ENCODE results near the gene MYO7B. TPM values are rescaled to one million over a fixed set of nuclear protein-coding genes. Genes with fewer than 3 reads are reported as not detected.
A peak's percentile ranks its signal among the peaks of the same experiment; 100 is the strongest.

The MYO7B gene
- total RNA-seq, 5 donors from 2014 or later (not counting 1 experiment from before 2014, with no cell fraction given): 0.13 to 0.96 (median 0.28) TPM; not detected in 1

GRCh38 chr2:127561371-127561770 is 25.9 kb downstream of the MYO7B start:
- 87% methylated on average over 5 of the region's 8 CpGs for WGBS (ENCODE audit: insufficient coverage)
- no peak overlapping the region for H3K4me3 ChIP-seq (ENCODE audit: control insufficient read depth in 1 of 2, extremely low read depth in 1 of 2, low read length in 1 of 2)
- H3K27me3 ChIP-seq (replicated peaks in 1 of 2; ENCODE audit: control insufficient read depth in 2 of 2, extremely low read depth in 1 of 2, insufficient read depth in 2 of 2, low read length in 1 of 2): peaks cover 0 to 22% of the 10 kb centered on the region in 2 experiments
- H3K27ac ChIP-seq (ENCODE audit: low read length): no peak overlapping the region
- H3K27ac Mint-ChIP-seq: no peak overlapping the region
- ATAC-seq (replicated peaks in 1 of 4) (no peak), DNase-seq (no peak)
- ChIA-PET CTCF (no interaction called here), POLR2A (no interaction called here)
- H3K9me3 ChIP-seq: no peaks in the 10 kb centered on the region
- peaks cover 7 to 19% of the 10 kb centered on the region in 2 donors for H3K27me3 Mint-ChIP-seq
- peaks cover 9% of the 10 kb centered on the region for H3K36me3 Mint-ChIP-seq
- H3K4me1 ChIP-seq (ENCODE audit: control insufficient read depth in 1 of 2, extremely low read depth in 1 of 2, insufficient read depth in 2 of 2, low read length in 2 of 2): peaks cover 0 to 4% of the 10 kb centered on the region in 2 experiments
- peaks cover 8 to 17% (median 15%) of the 10 kb centered on the region in 3 donors for H3K9me3 Mint-ChIP-seq
- H3K4me1 Mint-ChIP-seq: peaks cover 0 to 4% (median 0%) of the 10 kb centered on the region in 3 donors
- H3K4me3 Mint-ChIP-seq: no peak overlapping the region
- H3K36me3 ChIP-seq (ENCODE audit: control insufficient read depth in 2 of 2, extremely low read depth in 1 of 2, insufficient read depth in 1 of 2, low read length in 1 of 2): no peaks in the 10 kb centered on the region

DNA sequence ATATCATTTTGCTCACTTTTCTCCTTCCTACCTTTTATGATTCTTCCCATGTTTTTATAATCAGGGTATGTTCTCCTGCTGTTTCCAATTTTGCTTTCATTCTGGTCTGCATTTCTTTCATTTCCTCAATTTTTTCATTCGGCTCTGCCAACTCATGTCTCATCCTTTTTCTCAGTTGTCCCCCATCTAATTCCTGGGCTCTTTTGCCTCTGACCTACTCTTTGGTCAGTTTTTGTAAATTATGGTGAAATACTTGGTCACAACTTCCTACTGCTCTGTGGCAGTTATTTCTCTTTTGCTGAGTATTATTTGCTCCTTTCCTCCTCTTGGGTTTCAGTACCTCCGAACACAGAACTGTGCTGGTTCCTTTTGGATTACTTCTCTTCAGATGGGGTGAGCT is 27.5 kb downstream of the MYO7B start:
- no peaks in the 10 kb centered on the region for H3K36me3 ChIP-seq (ENCODE audit: control insufficient read depth in 2 of 2, extremely low read depth in 1 of 2, insufficient read depth in 1 of 2, low read length in 1 of 2)
- H3K36me3 Mint-ChIP-seq: no peaks in the 10 kb centered on the region
- H3K27me3 ChIP-seq (replicated peaks in 1 of 2; ENCODE audit: control insufficient read depth in 2 of 2, extremely low read depth in 1 of 2, insufficient read depth in 2 of 2, low read length in 1 of 2): peaks cover 0 to 26% of the 10 kb centered on the region in 2 experiments
- H3K27ac Mint-ChIP-seq: no peak overlapping the region
- ATAC-seq (replicated peaks in 1 of 4): no peak
- H3K4me3 ChIP-seq (ENCODE audit: control insufficient read depth in 1 of 2, extremely low read depth in 1 of 2, low read length in 1 of 2): no peak overlapping the region
- no peak overlapping the region for H3K4me3 Mint-ChIP-seq
- H3K4me1 Mint-ChIP-seq: peaks cover 0 to 4% (median 0%) of the 10 kb centered on the region in 3 donors
- WGBS (ENCODE audit: insufficient coverage): no CpG with 5 or more reads among the region's 2 CpGs
- peaks cover 0 to under 1% (median 0%) of the 10 kb centered on the region in 3 donors for H3K9me3 Mint-ChIP-seq
- no peak overlapping the region for H3K27ac ChIP-seq (ENCODE audit: low read length)
- peaks cover 4 to 11% of the 10 kb centered on the region in 2 donors for H3K27me3 Mint-ChIP-seq
- ChIA-PET POLR2A (no interaction called here), CTCF (no interaction called here)
- H3K9me3 ChIP-seq: no peaks in the 10 kb centered on the region
- H3K4me1 ChIP-seq (ENCODE audit: control insufficient read depth in 1 of 2, extremely low read depth in 1 of 2, insufficient read depth in 2 of 2, low read length in 2 of 2): peaks cover 0 to 4% of the 10 kb centered on the region in 2 experiments
- no peak for DNase-seq

DNA sequence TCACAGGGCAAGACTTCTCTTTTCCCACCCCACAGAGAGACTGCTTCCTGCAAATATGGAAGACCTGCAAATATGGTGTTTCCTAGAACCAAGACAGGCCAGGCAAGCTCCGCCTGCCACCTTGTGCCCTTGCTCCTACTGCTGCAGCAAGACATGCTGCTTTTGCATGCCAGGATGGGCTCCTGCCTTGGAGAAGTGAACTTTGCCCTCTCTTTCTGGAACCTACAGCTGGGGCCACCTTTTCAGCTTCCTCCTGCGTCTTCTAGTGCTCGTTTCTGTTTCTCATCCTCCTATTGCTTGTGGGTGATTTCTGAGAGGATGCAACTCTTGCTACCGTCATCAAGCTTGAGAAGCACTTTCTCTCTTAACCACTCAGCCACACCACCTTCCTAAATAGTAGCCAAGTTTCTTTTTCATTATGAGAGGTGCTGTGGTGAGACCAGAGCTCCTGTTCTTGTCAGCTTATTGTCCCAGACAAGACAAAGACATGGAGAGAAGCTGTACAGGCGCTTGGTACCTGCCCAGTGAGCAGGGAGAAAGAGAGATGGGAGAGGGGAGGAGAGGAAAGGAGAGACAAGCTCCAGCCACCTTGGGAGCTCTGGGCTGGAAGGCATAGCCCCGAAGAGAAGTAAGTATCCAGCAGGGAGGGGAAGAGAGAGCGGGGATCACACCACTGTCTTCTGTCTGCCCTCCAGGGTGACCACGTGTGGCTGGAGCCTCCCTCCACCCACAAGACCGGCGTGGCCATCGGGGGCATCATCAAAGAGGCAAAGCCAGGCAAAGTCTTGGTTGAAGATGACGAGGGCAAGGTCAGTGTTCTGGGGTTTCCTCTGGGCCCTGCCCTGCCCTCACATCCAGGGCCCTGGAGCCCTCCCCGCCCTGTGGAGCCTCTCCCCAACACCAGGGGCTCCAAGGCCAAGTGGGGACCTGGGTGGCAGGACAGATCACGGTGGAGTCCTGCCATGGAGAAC is 28.3 kb downstream of the MYO7B start:
- ChIA-PET CTCF (no interaction called here), POLR2A (interaction anchor here in 1 of 2 donors (0.6 kb wide), 1 partner anchor 447 kb away, joined by 3 read pairs; no protein-coding TSS in a partner anchor)
- Histone ChIP-seq H3K36me3 (ENCODE audit: control insufficient read depth in 2 of 2, extremely low read depth in 1 of 2, insufficient read depth in 1 of 2, low read length in 1 of 2) (no peaks in the 10 kb centered on the region), H3K27me3 (replicated peaks in 1 of 2; ENCODE audit: control insufficient read depth in 2 of 2, extremely low read depth in 1 of 2, insufficient read depth in 2 of 2, low read length in 1 of 2) (peaks cover 0 to 25% of the 10 kb centered on the region in 2 experiments), H3K4me3 (ENCODE audit: control insufficient read depth in 1 of 2, extremely low read depth in 1 of 2, low read length in 1 of 2) (no peak overlapping the region), H3K9me3 (no peaks in the 10 kb centered on the region), H3K27ac (ENCODE audit: low read length) (no peak overlapping the region), H3K4me1 (ENCODE audit: control insufficient read depth in 1 of 2, extremely low read depth in 1 of 2, insufficient read depth in 2 of 2, low read length in 2 of 2) (peaks cover 0 to 4% of the 10 kb centered on the region in 2 experiments)
- 75% methylated on average over 7 of the region's 14 CpGs for WGBS (ENCODE audit: insufficient coverage)
- Mint-ChIP-seq H3K27me3 (peaks cover 4 to 9% of the 10 kb centered on the region in 2 donors), H3K36me3 (no peaks in the 10 kb centered on the region), H3K4me3 (no peak overlapping the region), H3K9me3 (no peaks in the 10 kb centered on the region), H3K27ac (no peak overlapping the region), H3K4me1 (peaks cover 0 to 4% (median 0%) of the 10 kb centered on the region in 3 donors)
- ATAC-seq (replicated peaks in 1 of 4) (no peak), DNase-seq (no peak)

DNA sequence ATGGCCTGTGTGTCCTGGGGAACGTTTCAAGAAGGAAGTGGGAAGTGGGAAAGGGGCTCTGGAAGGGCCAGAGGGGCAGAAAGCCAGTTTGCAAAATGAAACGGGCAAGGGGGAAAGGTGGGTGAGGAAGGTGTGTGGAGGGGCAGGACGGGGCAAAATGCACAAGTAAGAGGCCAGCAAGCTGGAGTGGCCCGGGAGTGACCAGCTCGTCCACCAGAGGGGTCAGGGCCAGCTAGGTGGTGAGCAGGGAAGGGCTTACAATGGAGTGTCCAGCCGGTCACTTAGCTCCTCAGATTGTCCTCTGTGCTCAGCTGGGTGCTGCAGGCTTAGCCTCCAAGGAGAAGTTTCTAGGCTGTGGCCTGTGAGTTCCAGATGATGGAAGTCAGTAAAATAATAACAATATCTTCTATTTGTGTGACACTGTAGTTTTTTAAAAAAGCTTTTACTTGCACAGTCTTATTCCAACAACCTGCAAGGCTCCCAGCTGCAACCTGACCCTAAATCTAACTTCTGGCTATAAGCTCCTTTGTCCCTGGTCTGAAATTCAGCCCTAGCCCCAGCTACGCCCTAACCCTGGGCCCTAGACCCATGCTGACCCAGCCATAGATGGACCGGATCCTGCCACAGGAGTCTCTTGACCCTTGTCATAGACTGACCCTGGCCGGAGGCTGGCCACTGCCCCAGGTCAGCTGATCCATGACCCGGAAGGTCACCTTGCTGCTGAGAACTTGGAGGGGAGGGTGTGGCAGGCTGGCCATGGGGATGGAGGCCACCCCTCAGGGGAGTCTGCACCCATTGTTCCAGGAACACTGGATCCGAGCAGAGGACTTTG is 29.2 kb downstream of the MYO7B start:
- Mint-ChIP-seq H3K9me3 (no peaks in the 10 kb centered on the region), H3K4me1 (peaks cover 0 to 4% (median 0%) of the 10 kb centered on the region in 3 donors), H3K36me3 (no peaks in the 10 kb centered on the region), H3K27me3 (peaks cover 1 to 9% of the 10 kb centered on the region in 2 donors), H3K27ac (no peak overlapping the region), H3K4me3 (no peak overlapping the region)
- Histone ChIP-seq H3K4me3 (ENCODE audit: control insufficient read depth in 1 of 2, extremely low read depth in 1 of 2, low read length in 1 of 2) (no peak overlapping the region), H3K36me3 (ENCODE audit: control insufficient read depth in 2 of 2, extremely low read depth in 1 of 2, insufficient read depth in 1 of 2, low read length in 1 of 2) (no peaks in the 10 kb centered on the region), H3K9me3 (no peaks in the 10 kb centered on the region), H3K27ac (ENCODE audit: low read length) (no peak overlapping the region), H3K4me1 (ENCODE audit: control insufficient read depth in 1 of 2, extremely low read depth in 1 of 2, insufficient read depth in 2 of 2, low read length in 2 of 2) (peaks cover 0 to 4% of the 10 kb centered on the region in 2 experiments), H3K27me3 (replicated peaks in 1 of 2; ENCODE audit: control insufficient read depth in 2 of 2, extremely low read depth in 1 of 2, insufficient read depth in 2 of 2, low read length in 1 of 2) (peaks cover 0 to 20% of the 10 kb centered on the region in 2 experiments)
- 87% methylated on average over 8 of the region's 11 CpGs for WGBS (ENCODE audit: insufficient coverage)
- ChIA-PET POLR2A (no interaction called here), CTCF (no interaction called here)
- DNase-seq (peak in 1 of 35 experiments; percentile 3), ATAC-seq (replicated peaks in 1 of 4) (no peak)

DNA sequence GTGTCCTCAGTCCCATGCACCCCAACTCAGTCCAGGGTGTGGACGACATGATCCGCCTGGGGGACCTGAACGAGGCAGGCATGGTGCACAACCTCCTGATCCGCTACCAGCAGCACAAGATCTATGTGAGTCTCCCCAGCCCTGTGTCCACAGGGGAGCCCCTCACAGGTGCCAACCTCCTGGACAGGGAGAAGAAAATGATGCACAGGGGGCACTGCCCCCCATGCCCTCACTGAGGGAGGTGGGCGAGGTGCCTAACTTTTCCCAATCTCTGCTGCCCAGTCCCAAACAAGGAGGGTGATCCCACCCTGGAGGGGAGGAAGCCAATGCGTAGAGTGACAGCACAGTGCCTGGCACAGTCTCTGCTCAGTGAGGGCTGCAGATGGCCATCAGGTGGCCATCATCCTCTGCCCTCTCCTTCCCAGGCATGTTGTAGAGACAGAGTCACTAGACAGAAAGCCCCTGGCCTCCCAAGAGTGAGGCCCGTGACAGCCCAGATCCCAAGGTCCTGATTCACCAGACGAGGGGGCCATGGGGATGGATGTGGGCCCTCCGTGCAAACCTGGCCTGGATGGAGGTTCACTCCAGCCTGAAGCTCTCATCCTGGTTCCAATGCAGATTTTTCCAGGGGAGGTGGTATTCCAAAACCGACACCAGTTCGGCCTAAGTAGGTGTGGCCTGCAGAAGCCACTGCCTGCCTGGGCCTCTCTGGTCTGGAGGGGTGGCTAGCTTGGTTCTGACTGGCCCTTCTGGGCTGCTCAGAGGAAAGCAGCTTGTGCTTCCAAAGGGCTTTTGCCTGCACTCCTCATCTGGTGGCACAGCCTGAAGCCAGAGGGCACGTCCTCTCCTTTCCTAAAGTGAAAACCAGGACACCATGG is 30.0 kb downstream of the MYO7B start:
- Histone ChIP-seq H3K27ac (ENCODE audit: low read length) (no peak overlapping the region), H3K9me3 (no peaks in the 10 kb centered on the region), H3K27me3 (replicated peaks in 1 of 2; ENCODE audit: control insufficient read depth in 2 of 2, extremely low read depth in 1 of 2, insufficient read depth in 2 of 2, low read length in 1 of 2) (peaks cover 0 to 19% of the 10 kb centered on the region in 2 experiments), H3K36me3 (ENCODE audit: control insufficient read depth in 2 of 2, extremely low read depth in 1 of 2, insufficient read depth in 1 of 2, low read length in 1 of 2) (no peaks in the 10 kb centered on the region), H3K4me1 (ENCODE audit: control insufficient read depth in 1 of 2, extremely low read depth in 1 of 2, insufficient read depth in 2 of 2, low read length in 2 of 2) (peaks cover 0 to 4% of the 10 kb centered on the region in 2 experiments), H3K4me3 (ENCODE audit: control insufficient read depth in 1 of 2, extremely low read depth in 1 of 2, low read length in 1 of 2) (no peak overlapping the region)
- peaks cover 0 to 4% (median 0%) of the 10 kb centered on the region in 3 donors for H3K4me1 Mint-ChIP-seq
- ATAC-seq (replicated peaks in 1 of 4): no peak
- H3K4me3 Mint-ChIP-seq: no peak overlapping the region
- WGBS (ENCODE audit: insufficient coverage): 93% methylated on average over 7 of the region's 12 CpGs
- DNase-seq: peak in 2 of 35 experiments; percentile 9 to 22
- CTCF ChIA-PET: no interaction called here
- H3K27me3 Mint-ChIP-seq: peaks cover 0 to 9% of the 10 kb centered on the region in 2 donors
- H3K9me3 Mint-ChIP-seq: no peaks in the 10 kb centered on the region
- H3K36me3 Mint-ChIP-seq: no peaks in the 10 kb centered on the region
- H3K27ac Mint-ChIP-seq: no peak overlapping the region
- POLR2A ChIA-PET: no interaction called here
